Measurements from ENCODE around the gene KAT6B.

DNA sequence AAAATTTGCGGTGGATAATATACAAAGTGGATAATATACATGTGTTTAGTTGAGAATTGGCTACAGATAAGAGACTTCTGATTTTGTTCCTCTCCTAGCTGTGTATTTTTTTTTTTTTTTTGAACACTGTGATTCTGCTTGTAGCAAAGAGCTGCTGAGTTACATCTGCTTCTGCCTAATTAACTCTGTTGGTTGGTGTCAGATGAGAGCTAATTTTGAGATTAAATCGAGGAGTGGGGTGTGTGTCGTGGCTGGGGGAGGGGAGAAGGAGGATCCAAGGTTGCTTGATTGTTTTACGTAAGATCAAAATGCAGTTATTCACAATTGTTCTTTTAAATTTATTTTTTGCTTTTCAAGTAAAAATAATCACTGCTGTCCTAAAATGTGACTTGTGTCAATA is 11.3 kb downstream of the KAT6B start:
- TF ChIP-seq, protein P1, sequence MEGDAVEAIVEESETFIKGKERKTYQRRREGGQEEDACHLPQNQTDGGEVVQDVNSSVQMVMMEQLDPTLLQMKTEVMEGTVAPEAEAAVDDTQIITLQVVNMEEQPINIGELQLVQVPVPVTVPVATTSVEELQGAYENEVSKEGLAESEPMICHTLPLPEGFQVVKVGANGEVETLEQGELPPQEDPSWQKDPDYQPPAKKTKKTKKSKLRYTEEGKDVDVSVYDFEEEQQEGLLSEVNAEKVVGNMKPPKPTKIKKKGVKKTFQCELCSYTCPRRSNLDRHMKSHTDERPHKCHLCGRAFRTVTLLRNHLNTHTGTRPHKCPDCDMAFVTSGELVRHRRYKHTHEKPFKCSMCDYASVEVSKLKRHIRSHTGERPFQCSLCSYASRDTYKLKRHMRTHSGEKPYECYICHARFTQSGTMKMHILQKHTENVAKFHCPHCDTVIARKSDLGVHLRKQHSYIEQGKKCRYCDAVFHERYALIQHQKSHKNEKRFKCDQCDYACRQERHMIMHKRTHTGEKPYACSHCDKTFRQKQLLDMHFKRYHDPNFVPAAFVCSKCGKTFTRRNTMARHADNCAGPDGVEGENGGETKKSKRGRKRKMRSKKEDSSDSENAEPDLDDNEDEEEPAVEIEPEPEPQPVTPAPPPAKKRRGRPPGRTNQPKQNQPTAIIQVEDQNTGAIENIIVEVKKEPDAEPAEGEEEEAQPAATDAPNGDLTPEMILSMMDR (IDR thresholded peaks at IDR 0.05) = no peak
- TF ChIP-seq POLR2A (IDR thresholded peaks at IDR 0.05) = no peak
